ENCODE data around the gene MYH6. TPM values are rescaled to one million over a fixed set of nuclear protein-coding genes. Genes with fewer than 3 reads are reported as not detected.

MYH6 gene
- total RNA-seq, 1 experiment from 2014 or later, result not detected

DNA sequence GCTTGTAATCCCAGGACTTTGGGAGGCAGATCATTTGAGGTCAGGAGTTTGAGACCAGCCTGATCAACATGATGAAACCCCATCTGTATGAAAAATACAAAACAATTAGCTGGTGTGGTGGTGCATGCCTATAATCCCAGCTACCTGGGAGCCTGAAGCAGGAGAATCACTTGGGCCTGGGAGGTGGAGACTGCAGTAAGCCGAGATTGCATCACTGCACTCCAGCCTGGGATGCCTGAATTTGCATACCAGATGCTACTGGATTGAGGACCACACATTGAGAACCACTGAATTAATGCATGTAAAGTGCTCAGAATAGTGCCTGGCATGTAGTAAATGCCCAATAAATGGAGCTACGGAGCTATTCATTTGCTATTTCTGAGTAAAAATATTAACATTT is 42.3 kb upstream of the MYH6 start:
- in situ Hi-C loops (cut with HindIII; ENCODE audit: low pct_unique_long_range_greater_than_20kb, low sequenced_read_pairs), result no loop called here
- H3K9me3 ChIP-seq (ENCODE audit: control insufficient read depth, insufficient read depth, low read depth, low read length), result no peaks in the 10 kb centered on the region
- ATAC-seq (no peak), DNase-seq (ENCODE audit: low read depth, low spot score) (no peak)
- H3K4me3 ChIP-seq (ENCODE audit: low read depth in 2 of 2, low read length in 2 of 2), result no peak overlapping the region
- no peak overlapping the region for H3K27ac ChIP-seq (ENCODE audit: low read length)
- H3K4me1 ChIP-seq (ENCODE audit: control insufficient read depth, insufficient read depth, low read length), result no peaks in the 10 kb centered on the region
- intact Hi-C loops (cut with micrococcal nuclease; ENCODE audit: unreplicated experiment), result no loop called here
- TF ChIP-seq SIN3A (IDR thresholded peaks at IDR 0.05; ENCODE audit: borderline replicate concordance, insufficient read depth, low read depth, low read length), result no peak
- TF ChIP-seq, protein P1, sequence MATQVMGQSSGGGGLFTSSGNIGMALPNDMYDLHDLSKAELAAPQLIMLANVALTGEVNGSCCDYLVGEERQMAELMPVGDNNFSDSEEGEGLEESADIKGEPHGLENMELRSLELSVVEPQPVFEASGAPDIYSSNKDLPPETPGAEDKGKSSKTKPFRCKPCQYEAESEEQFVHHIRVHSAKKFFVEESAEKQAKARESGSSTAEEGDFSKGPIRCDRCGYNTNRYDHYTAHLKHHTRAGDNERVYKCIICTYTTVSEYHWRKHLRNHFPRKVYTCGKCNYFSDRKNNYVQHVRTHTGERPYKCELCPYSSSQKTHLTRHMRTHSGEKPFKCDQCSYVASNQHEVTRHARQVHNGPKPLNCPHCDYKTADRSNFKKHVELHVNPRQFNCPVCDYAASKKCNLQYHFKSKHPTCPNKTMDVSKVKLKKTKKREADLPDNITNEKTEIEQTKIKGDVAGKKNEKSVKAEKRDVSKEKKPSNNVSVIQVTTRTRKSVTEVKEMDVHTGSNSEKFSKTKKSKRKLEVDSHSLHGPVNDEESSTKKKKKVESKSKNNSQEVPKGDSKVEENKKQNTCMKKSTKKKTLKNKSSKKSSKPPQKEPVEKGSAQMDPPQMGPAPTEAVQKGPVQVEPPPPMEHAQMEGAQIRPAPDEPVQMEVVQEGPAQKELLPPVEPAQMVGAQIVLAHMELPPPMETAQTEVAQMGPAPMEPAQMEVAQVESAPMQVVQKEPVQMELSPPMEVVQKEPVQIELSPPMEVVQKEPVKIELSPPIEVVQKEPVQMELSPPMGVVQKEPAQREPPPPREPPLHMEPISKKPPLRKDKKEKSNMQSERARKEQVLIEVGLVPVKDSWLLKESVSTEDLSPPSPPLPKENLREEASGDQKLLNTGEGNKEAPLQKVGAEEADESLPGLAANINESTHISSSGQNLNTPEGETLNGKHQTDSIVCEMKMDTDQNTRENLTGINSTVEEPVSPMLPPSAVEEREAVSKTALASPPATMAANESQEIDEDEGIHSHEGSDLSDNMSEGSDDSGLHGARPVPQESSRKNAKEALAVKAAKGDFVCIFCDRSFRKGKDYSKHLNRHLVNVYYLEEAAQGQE (IDR thresholded peaks at IDR 0.05; ENCODE audit: insufficient read depth in 1 of 2, low read depth in 2 of 2, low read length in 1 of 2), result no peak
- no peak for TF ChIP-seq POLR2AphosphoS5 (IDR thresholded peaks at IDR 0.05; ENCODE audit: low read depth, low read length)
- no peak for TF ChIP-seq TCF7L2 (IDR thresholded peaks at IDR 0.05; ENCODE audit: low read depth, low read length)
- TF ChIP-seq, protein P2, sequence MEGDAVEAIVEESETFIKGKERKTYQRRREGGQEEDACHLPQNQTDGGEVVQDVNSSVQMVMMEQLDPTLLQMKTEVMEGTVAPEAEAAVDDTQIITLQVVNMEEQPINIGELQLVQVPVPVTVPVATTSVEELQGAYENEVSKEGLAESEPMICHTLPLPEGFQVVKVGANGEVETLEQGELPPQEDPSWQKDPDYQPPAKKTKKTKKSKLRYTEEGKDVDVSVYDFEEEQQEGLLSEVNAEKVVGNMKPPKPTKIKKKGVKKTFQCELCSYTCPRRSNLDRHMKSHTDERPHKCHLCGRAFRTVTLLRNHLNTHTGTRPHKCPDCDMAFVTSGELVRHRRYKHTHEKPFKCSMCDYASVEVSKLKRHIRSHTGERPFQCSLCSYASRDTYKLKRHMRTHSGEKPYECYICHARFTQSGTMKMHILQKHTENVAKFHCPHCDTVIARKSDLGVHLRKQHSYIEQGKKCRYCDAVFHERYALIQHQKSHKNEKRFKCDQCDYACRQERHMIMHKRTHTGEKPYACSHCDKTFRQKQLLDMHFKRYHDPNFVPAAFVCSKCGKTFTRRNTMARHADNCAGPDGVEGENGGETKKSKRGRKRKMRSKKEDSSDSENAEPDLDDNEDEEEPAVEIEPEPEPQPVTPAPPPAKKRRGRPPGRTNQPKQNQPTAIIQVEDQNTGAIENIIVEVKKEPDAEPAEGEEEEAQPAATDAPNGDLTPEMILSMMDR (IDR thresholded peaks at IDR 0.05), result no peak
- ChIA-PET CTCF (no interaction called here), POLR2A (no interaction called here)
- no peaks in the 10 kb centered on the region for H3K36me3 ChIP-seq (ENCODE audit: control insufficient read depth, insufficient read depth, low read length)
- BruUV-seq (replicated peaks), result no TSS peak
- H3K27me3 ChIP-seq (ENCODE audit: control insufficient read depth, insufficient read depth, low read length), result peaks cover 2% of the 10 kb centered on the region

DNA sequence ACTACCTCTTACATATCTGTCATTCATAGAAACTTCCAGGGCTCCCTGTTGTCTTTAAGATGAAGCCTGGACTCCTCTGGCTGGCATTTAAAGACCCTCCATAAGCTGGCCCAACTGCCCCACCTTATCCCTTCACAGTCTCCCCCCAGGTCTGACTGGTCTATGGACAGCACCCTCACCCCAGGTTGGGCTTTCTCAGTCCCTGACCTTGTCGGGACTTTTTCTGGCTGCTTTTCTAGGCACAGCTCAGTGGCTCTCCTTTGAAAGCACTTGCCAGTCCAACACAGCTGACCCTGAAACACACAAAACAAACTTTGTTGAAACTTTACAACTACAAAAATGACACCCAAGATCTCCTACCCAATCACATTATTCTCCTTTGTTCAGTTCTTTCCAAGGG is 41.2 kb upstream of the MYH6 start:
- intact Hi-C loops (cut with micrococcal nuclease; ENCODE audit: unreplicated experiment) (loop anchor here (10.0 kb wide), 1 partner anchor 125 kb away; the partner anchor contains the start of gene PABPN1), in situ Hi-C loops (cut with HindIII; ENCODE audit: low pct_unique_long_range_greater_than_20kb, low sequenced_read_pairs) (no loop called here)
- Histone ChIP-seq H3K36me3 (ENCODE audit: control insufficient read depth, insufficient read depth, low read length) (no peaks in the 10 kb centered on the region), H3K4me1 (ENCODE audit: control insufficient read depth, insufficient read depth, low read length) (no peaks in the 10 kb centered on the region), H3K4me3 (ENCODE audit: low read depth in 2 of 2, low read length in 2 of 2) (no peak overlapping the region), H3K27me3 (ENCODE audit: control insufficient read depth, insufficient read depth, low read length) (peaks cover 2% of the 10 kb centered on the region), H3K27ac (ENCODE audit: low read length) (no peak overlapping the region), H3K9me3 (ENCODE audit: control insufficient read depth, insufficient read depth, low read depth, low read length) (no peaks in the 10 kb centered on the region)
- no peak for TF ChIP-seq POLR2AphosphoS5 (IDR thresholded peaks at IDR 0.05; ENCODE audit: low read depth, low read length)
- TF ChIP-seq TCF7L2 (IDR thresholded peaks at IDR 0.05; ENCODE audit: low read depth, low read length), result no peak
- TF ChIP-seq SIN3A (IDR thresholded peaks at IDR 0.05; ENCODE audit: borderline replicate concordance, insufficient read depth, low read depth, low read length), result no peak
- TF ChIP-seq, protein P2 (IDR thresholded peaks at IDR 0.05), result no peak
- TF ChIP-seq, protein P1 (IDR thresholded peaks at IDR 0.05; ENCODE audit: insufficient read depth in 1 of 2, low read depth in 2 of 2, low read length in 1 of 2), result no peak
- ChIA-PET POLR2A (no interaction called here), CTCF (no interaction called here)
- BruUV-seq (replicated peaks), result no TSS peak
- DNase-seq (ENCODE audit: low read depth, low spot score), result no peak
- ATAC-seq, result no peak
